NB4 (cell line): ENCODE results near the gene LMNTD1.
A peak's percentile ranks its signal among the peaks of the same experiment; 100 is the strongest.
"Not testable (repeated sequence)": the region's sequence is repeated elsewhere in the genome, so short reads cannot be mapped to it uniquely, and the experiment has no call there.

Source experiments
- DNase-seq: peaks from one replicate; pipeline ENCODE4 v3.0.0; 2010; ENCODE audit warnings: low read depth
- H3K4me3 ChIP-seq: one replicate; pipeline ENCODE4 v1.5.1; 2011; ENCODE audit warnings: mild to moderate bottlenecking, low read depth, low read length, moderate library complexity
- CTCF ChIP-seq: IDR thresholded peaks from one replicate; pipeline ENCODE4 v1.5.1; 2012; ENCODE audit warnings: low read depth, low read length
- MAX ChIP-seq: IDR thresholded peaks from 2 replicates; pipeline ENCODE4 v1.6.1; 2011; ENCODE audit warnings: low read depth, low read length
- MYC ChIP-seq: IDR thresholded peaks from 2 replicates; pipeline ENCODE4 v1.6.1; 2011; ENCODE audit warnings: low read depth, low read length
- POLR2A ChIP-seq: IDR thresholded peaks from 2 replicates; pipeline ENCODE4 v1.6.1; 2011; ENCODE audit warnings: mild to moderate bottlenecking; ENCODE audit not compliant: insufficient read length; ENCODE audit errors: extremely low read depth

LMNTD1 gene, protein sequence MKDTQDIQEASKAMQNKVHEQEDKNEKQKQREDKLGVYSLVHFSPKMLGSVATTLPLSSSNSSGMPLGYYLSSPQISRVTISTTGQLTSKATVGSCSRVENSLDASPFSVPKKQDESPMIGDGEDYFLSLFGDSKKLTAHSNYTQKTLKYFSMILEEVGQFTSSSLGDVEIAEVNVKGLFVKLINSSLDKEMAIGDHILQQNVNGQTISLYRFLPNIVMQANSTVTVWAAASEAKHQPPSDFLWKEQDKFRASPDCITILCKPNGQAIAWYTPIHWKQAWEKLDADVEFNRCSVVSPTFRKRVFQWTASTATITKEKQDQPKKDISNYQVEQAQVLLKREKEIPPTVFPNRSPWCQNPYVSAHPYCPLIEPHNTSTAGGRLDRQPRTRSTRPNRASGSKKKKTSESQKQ

GRCh38 chr12:25553098-25553497 is at the start of gene LMNTD1:
LMNTD1 (minus strand) TSS chr12:25553283; CDS start chr12:25552959, 324 bp downstream.
- H3K4me3 ChIP-seq = no peak within 1 kb of the TSS
- no peak for TF ChIP-seq POLR2A
- no peak for TF ChIP-seq MYC
- no peak for TF ChIP-seq MAX
- no peak for TF ChIP-seq CTCF
- DNase-seq = no peak

DNA sequence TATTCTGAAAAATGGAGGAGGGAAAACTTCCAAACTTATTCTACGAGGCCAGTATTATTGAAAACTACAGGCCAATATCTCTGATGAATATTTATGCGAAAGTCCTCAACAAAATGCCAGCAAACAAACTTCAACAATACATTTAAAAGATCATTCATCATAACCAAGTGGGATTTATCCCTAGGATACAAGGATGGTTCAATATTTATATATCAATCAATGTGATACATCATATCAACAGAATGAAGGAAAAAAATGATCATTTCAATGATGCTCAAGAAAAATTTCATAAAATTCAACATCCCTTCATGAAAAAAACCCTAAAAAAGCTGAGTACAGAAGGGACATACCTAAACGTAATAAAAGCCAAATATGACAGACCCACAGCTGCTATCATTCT is 45.9 kb upstream of the LMNTD1 start:
- DNase-seq = no peak
- no peak for TF ChIP-seq CTCF
- TF ChIP-seq POLR2A = no peak
- TF ChIP-seq MYC = no peak
- H3K4me3 ChIP-seq = no peak overlapping the region

DNA sequence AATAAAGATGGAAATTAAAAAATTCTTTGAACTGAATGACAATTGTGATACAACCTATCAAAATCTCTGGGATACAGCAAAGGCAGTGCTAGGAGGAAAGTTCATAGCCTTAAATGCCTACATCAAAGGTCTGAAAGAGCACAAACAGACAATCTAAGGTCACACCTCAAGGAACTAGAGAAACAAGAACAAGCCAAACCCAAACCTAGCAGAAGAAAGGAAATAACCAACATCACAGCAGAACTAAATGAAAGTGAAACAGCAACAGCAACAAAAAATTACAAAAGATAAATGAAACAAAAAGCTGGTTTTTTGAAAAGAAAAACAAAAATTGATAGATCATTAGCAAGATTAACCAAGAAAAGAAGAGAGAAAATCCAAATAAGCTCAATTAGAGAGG is 42.4 kb upstream of the LMNTD1 start:
- not testable (repeated sequence) for H3K4me3 ChIP-seq, DNase-seq

DNA sequence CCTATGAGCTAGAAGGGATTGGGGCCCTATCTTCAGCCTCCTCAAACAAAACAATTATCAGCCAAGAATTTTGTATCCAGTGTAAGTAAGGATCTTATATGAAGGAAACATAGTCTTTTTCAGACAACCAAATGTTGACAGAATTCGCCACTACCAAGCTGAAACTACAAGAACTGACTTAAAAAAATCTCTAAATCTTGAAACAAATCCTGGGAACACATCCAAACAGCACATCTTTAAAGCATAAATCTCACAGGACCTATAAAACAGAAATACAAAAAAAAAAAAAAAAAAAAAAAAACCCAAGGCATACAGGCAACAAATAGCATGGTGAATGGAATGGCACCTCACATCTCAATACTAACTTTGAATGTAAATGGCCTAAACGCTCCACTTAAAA is 41.3 kb upstream of the LMNTD1 start:
- H3K4me3 ChIP-seq = no peak overlapping the region
- TF ChIP-seq MYC (no peak), POLR2A (no peak), MAX (no peak), CTCF (no peak)
- no peak for DNase-seq

GRCh38 chr12:25592725-25593495 is 39.8 kb upstream of the LMNTD1 start:
- no peak for DNase-seq
- TF ChIP-seq POLR2A = no peak
- no peak for TF ChIP-seq CTCF
- no peak for TF ChIP-seq MYC
- no peak overlapping the region for H3K4me3 ChIP-seq

DNA sequence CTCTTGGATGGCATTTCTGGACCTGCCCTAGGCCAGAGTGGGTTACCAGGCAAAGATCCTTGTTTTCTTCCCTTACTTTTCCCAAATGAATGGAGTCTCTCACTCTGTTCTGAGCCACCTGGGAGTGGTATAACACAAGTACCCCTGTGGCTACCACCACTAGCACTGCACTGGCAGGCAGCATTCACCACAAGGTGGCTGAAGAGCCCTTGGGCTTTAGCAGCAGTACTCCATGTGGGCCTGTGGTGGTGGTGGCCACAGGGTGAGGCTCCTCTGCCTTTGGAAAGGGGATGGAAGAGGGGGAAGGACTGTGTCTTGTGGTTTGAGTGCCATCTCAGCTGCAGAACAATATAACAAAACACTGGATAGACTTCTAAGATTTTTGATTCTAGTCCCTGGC is 38.1 kb upstream of the LMNTD1 start:
- no peak for TF ChIP-seq MYC
- TF ChIP-seq MAX = no peak
- TF ChIP-seq CTCF = peak; percentile 11
- H3K4me3 ChIP-seq = no peak overlapping the region
- DNase-seq = peak; percentile 26
